HL-60 (cell line): ENCODE results near the gene MECR.

Experiments
- TF ChIP-seq, protein P1 (sequence below): IDR thresholded peaks from one replicate; pipeline ENCODE4 v1.5.1; 2011; ENCODE audit warnings: low read length, control low read depth, inconsistent platforms; ENCODE audit not compliant: insufficient read depth
- TF ChIP-seq, protein P2 (sequence below): IDR thresholded peaks from 2 replicates; pipeline ENCODE4 v1.6.1; 2012; ENCODE audit warnings: low read depth; ENCODE audit not compliant: insufficient replicate concordance

DNA sequence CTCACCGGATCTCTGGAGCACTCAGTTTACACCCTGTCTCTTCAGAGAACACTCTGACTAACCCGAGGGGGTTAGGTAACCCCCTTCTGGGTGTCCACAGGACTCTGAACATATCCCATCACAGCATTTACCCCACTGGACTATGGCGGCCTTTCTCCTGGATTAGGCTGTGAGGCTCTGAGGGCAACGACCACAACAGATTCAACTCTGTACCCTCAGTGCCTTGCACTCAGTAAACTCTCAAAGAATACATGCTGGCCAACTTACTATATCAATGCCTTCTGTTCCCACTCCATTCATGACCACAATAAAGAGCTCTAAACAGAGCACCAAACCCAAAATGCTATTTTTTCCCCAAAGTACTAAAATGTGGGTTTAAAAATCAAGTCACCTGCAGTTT, 5.4 kb downstream of the MECR start:
- TF ChIP-seq, protein P1, sequence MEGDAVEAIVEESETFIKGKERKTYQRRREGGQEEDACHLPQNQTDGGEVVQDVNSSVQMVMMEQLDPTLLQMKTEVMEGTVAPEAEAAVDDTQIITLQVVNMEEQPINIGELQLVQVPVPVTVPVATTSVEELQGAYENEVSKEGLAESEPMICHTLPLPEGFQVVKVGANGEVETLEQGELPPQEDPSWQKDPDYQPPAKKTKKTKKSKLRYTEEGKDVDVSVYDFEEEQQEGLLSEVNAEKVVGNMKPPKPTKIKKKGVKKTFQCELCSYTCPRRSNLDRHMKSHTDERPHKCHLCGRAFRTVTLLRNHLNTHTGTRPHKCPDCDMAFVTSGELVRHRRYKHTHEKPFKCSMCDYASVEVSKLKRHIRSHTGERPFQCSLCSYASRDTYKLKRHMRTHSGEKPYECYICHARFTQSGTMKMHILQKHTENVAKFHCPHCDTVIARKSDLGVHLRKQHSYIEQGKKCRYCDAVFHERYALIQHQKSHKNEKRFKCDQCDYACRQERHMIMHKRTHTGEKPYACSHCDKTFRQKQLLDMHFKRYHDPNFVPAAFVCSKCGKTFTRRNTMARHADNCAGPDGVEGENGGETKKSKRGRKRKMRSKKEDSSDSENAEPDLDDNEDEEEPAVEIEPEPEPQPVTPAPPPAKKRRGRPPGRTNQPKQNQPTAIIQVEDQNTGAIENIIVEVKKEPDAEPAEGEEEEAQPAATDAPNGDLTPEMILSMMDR: no peak
- TF ChIP-seq, protein P2, sequence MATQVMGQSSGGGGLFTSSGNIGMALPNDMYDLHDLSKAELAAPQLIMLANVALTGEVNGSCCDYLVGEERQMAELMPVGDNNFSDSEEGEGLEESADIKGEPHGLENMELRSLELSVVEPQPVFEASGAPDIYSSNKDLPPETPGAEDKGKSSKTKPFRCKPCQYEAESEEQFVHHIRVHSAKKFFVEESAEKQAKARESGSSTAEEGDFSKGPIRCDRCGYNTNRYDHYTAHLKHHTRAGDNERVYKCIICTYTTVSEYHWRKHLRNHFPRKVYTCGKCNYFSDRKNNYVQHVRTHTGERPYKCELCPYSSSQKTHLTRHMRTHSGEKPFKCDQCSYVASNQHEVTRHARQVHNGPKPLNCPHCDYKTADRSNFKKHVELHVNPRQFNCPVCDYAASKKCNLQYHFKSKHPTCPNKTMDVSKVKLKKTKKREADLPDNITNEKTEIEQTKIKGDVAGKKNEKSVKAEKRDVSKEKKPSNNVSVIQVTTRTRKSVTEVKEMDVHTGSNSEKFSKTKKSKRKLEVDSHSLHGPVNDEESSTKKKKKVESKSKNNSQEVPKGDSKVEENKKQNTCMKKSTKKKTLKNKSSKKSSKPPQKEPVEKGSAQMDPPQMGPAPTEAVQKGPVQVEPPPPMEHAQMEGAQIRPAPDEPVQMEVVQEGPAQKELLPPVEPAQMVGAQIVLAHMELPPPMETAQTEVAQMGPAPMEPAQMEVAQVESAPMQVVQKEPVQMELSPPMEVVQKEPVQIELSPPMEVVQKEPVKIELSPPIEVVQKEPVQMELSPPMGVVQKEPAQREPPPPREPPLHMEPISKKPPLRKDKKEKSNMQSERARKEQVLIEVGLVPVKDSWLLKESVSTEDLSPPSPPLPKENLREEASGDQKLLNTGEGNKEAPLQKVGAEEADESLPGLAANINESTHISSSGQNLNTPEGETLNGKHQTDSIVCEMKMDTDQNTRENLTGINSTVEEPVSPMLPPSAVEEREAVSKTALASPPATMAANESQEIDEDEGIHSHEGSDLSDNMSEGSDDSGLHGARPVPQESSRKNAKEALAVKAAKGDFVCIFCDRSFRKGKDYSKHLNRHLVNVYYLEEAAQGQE: no peak
